GM19193 (cell line): ENCODE results near the gene IDH3A.
A peak's percentile ranks its signal among the peaks of the same experiment; 100 is the strongest.

Experiments used
- POLR2A ChIP-seq: IDR thresholded peaks from 4 replicates; pipeline ENCODE4 v1.6.1; 2011; ENCODE audit not compliant: insufficient read depth, insufficient read length; ENCODE audit errors: extremely low read depth

Gene IDH3A

DNA sequence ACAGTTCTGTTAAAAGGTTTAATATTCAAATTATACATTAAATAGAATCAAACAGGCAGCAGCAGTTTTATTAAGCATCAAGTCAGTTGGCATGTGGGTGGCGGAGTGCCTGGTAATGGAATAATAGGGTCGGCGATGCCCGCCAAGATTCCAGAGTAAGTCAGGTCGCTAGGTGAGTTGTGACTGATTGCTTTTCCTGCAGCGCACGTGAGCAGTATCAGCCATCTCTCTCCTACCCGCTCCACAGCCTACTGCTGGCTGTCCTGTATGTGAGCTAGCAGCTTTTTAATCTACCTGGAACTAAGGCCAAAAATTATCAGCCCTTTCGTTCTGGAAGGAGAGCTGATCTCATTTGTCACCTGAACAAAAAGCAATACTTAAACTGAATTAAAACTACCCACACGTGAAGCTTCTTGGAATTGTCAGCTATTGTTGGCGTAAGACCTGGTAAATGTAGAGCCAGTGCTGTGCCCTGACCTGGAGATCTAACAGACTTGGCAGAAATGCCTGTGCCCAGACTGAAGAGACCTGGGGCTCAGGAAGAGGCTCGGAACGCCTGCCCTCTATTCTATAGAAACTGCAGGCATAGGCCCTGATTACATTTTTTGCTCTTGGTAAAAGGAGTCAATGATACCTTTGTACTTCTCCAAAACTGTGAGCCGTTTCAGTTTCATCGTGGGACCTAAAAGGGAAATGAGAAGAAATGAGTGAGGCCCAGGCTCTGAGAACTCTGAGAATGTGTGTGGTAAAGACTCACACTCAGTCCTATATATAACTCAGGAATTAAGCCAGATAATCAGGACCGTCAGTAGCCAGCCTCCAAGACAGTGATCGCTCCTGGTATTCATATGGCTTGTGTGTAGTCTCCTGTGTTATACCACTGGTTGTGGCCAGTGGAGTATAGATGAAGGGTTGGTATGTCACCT is 21.9 kb downstream of the IDH3A start:
- peak; percentile 9 for TF ChIP-seq POLR2A

GRCh38 chr15:78171864-78172472 is 22.8 kb downstream of the IDH3A start:
- TF ChIP-seq POLR2A = no peak

DNA sequence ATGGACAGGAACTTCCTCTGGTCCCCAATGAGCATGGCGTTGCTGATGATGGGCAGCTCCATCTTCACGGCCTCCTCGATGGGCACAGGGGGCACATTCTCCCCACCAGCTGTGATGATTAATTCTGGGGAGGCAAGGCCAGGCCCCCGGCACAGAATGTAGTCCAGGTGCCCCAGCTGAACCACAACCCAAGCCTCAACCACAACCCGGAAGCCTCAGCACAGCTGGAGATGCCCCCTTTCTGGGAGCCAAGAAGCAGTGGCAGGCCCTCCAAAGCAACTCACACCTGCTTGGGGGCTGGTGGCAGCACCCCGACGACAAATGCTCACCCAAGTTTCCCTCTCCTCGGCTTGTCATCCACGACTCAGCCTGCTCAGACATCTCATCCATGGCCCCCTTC is 25.2 kb downstream of the IDH3A start:
- no peak for TF ChIP-seq POLR2A

- no peak for TF ChIP-seq POLR2A
Measured at GRCh38 chr15:78175330-78175729, 26.2 kb downstream of the IDH3A start.

DNA sequence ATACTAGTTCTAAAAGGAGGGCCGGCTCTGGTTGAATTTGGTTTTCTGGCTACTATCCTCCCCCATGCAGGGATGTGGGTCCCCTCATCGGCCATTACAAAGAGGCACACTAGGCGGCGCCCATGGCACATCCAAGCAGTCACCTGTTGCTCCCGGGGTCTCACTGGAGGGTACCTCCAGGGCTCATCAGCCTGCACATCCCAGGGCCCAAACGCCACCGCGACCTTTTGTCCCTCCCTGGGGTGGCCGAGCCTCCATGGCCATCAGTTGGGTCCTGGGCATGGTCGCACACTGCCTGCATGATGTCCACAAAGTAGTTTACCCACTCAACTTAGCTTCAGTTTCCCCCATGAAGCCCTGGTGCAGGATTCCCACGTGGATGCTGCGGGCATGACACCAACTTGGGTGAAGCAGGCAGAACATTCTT is 28.3 kb downstream of the IDH3A start:
- no peak for TF ChIP-seq POLR2A

- no peak for TF ChIP-seq POLR2A
Measured at GRCh38 chr15:78178064-78178463, 28.9 kb downstream of the IDH3A start.

DNA sequence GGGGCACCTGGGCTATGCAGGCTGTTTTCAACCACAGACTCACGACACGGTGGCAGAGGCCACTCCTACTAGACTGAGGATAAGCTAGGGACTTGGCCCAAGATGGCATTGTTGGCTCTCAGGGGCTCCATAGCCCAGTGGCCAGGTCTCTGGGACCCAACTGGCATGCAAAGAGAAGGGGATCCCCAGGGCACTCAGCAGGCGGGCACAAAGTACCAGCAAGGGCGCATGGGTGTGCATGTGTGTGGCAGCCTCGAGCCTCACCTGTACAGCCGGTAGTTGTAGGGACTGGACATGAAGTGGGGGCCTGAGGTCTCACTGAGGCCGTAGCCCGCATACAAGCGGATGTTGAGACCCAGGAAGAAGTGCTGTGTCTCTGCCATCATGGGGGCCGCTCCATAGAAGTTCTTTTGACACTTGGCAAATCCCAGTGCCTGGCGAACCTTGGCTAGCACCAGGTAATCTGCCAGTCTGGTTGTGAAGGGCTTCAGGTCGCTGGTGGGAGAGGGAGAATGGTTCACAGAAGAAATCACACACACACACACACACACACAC is 30.2 kb downstream of the IDH3A start:
- no peak for TF ChIP-seq POLR2A

DNA sequence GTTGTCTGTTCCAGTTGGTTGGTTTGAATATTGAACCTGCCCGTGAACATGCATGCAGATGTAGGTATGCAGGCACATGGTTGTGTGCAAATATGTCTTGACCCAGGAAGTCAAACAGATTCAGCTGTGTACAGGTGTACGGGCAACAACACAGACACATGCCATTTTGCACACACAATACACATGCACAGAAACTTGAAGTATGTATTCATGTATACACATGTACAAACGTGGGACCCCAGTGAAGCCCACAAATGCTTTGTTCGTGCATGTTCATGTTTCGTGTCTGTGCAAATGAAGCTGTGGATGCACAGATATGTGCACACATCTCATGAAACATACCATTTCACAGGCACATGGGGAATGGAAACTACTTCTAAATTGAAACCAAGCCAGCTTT is 30.7 kb downstream of the IDH3A start:
- TF ChIP-seq POLR2A = no peak

DNA sequence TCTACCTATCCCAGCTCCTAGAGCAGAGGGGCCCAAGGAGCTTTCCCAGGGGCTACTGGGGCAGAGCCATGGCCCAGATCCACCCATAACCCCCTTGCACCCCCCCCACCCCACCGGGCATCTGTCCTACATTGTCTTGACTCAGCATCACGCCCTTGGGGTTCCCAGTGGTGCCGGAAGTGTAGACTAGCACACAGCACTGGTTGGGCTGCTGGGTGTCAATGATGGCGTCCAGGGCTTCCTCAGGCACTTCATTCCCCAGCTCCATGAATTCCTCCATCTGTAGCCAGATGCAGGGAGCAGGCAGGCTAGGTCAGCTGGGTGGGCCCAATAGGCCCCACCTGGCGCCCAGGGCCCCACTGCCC is 33.2 kb downstream of the IDH3A start:
- TF ChIP-seq POLR2A = no peak

- no peak for TF ChIP-seq POLR2A
Measured at GRCh38 chr15:78182821-78183220, 33.7 kb downstream of the IDH3A start.

- no peak for TF ChIP-seq POLR2A
Measured at GRCh38 chr15:78192826-78193594, 43.8 kb downstream of the IDH3A start.

DNA sequence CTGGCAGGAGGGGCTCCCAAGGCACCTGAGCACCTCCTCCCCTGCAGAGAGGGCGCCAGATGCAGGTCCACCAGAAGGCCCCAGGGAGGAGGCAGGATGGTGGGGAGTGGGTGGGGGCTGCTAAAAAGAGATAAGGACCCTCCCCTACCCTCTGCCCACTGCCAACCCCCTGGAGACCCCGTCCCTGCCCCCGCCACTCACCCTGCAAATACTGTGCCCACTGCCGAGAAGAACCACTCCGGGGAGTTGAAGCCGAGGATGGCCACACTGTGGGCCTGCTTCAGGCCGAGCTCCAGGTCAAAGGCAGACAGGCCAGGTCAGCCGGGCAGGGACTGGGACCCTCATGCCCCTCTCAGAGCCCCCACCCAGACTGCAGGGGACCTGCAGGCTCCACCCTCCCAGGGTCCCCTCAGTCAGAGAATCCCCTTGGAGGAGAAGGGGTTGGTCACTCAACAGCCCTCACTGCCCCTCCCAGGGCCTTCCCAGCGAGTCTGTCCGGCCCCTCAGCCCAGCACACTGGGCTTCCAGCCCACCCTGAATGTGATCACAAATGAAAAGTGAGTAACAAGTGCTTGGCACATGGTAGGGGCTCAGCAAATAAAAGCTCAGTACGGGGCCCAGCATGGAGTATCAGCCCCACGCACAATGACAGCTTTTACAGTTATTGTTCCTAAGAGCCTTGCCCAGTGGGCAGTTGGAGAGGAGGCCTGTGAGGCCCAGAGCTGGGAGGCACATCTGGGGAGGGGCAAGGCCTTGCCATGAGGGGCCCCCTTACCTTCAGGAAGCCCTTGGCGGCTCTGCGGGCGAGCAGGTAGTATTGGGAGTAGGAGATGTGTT is 44.8 kb downstream of the IDH3A start:
- no peak for TF ChIP-seq POLR2A

- no peak for TF ChIP-seq POLR2A
Measured at GRCh38 chr15:78194568-78194925, 45.4 kb downstream of the IDH3A start.

DNA sequence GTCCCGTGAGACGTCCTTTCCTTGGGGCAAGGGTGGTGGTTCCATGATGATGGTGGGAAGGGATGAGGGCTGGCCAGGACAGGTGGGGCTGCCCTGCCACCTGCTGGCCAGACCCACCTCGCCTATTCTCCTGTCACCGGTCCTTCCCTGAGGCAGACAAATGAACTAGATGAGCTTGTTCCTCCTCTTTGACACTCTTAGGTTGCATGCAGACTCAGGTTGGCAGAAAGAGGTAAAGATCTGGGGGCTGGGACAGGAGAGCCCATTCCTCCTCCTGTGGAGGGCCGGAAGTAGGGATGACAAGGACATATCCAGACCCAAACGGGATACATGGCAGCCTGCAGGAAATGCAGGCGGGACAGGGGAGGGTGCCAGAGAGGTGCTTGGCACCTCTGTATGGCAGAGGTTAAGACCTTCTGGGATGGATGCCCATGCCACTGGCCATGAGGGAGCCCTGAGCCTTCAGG is 46.6 kb downstream of the IDH3A start:
- TF ChIP-seq POLR2A = no peak

- TF ChIP-seq POLR2A = no peak
Measured at GRCh38 chr15:78197632-78198031, 48.5 kb downstream of the IDH3A start.

- TF ChIP-seq POLR2A = no peak
Measured at GRCh38 chr15:78200276-78200930, 51.2 kb downstream of the IDH3A start.
